Stimulated activated CD8-positive, alpha-beta memory T cell treated with anti-CD3 and anti-CD28 coated beads, Interleukin-15, amount 100 ng/mL, for 1 hour (primary cell): Measurements from ENCODE around the gene NUB1.

Source experiments
- DNase-seq: peaks from one replicate; pipeline ENCODE4 v3.0.0-alpha.2; 2020; ENCODE audit warnings: low read depth

Gene NUB1

GRCh38 chr7:151389096-151389767, 47.6 kb downstream of the NUB1 start:
- no peak for DNase-seq

- no peak for DNase-seq
Observed at GRCh38 chr7:151389768-151390597, 48.4 kb downstream of the NUB1 start.

DNA sequence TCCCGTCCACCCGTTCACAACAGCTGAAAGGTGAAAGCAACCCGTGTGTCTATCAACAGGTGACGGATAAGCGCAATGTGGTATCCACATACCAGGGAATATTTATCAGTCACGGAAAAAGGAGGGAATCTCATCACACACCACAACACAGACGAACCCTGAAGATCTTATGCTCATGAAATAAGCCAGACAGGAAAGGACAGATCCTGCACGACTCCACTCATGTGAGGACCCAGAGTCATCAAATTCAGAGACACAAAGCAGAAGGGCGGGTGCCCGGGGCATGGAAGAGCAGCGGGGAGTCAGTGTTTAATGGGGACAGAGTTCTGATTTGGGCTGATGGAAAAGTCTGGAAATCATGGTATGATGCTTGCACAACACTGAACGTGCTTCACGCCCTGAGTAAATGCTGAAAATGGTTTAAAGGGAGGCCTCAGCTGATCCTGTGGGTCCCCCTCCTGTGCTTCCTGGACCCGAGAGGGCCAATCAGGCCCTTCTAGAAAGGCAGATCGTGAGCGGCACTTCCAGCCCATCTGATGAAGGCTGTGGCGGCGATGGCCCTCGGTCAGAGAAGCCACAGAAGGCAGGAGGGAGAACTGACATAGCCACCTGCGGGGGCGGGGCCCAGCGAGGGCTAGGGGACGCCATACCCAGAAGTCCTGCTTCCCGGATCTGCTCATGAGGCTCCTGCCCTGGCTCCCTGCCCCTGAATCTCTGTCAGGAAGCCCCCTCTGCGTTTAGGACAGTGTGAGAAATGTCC, 49.2 kb downstream of the NUB1 start:
- no peak for DNase-seq

GRCh38 chr7:151391358-151391730, 49.7 kb downstream of the NUB1 start:
- DNase-seq = no peak

GRCh38 chr7:151392002-151392401, 50.4 kb downstream of the NUB1 start:
- no peak for DNase-seq

DNA sequence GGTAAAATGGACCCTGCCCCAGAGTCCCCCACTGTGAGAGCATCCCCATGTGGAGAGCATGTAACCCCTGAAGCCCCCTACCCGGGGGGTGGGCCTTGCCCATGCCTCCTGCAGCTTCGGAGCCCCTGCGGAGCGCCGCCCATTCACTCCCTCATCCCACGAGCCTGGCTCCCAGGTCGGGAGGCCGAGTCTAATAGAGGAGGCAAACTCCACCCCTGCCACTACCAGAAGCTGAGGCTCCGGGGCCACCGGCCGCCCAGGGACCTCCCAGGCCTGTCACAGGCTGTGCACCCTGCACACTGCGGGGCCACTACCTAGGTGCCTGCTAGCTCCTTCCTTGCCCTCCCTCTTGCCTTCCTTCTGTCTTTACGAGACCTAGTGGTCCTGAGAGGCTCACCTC, 50.8 kb downstream of the NUB1 start:
- DNase-seq = no peak

DNA sequence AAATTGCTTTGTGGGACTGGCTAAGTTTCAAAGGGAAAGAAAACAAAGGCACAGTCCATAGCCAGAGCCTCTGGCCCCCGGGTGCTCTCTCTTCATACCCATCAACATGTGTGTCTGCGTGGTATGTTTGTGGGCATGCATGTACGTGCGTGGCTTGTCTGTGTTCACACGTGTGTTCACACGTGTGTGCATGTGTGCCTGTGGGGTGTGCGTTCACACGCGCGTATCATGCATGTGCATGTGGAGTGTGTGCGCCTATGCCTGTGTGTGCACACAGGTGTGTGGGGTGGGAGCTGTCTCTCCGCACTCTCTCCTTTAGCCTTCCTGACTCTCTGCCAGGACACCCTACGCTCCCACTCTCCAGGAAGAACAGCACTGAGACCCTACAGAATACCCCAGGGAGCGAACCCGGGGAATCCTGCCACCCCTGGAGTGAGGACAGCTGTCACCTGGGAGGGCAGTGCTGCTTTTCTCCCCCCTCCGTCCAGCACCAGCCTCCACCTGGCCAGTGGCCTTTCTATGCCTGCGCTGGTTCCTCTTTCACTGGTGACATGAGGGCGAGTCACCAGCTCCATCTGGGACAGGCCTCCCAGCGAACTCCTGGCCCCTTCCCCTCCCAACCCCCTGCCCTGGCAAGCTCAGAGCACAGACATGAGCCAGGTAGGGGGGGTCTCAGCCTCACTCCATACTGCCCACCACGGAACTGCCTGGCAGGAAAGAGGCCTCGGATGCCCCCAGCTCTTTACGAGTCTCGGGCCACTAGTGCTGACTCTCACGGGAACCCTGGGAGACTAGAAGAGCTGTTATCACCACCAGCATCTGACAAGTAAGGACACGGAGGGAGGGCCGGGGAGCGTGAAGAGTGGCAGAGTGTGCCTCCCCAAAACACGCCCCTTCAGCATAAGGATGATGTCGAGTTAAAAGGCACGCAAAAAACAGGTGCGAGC, 51.7 kb downstream of the NUB1 start:
- no peak for DNase-seq

- no peak for DNase-seq
Observed at GRCh38 chr7:151394076-151395035, 52.7 kb downstream of the NUB1 start.

DNA sequence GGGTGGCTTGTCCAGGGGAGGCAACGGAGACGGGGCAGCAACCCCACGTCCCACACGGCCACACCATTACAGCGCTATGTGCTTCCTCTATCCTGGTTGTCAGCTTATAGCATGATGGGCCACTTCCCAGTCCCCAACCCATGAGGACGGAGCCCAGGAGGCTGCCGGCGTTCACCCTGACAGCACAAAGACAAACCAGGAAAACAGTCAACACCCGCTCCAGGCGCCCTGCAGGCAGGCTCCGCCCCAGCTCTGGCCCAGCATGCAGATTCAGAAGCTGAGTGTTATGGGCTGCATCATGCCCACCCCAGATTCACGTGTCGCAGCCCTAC, 53.4 kb downstream of the NUB1 start:
- DNase-seq = no peak

DNA sequence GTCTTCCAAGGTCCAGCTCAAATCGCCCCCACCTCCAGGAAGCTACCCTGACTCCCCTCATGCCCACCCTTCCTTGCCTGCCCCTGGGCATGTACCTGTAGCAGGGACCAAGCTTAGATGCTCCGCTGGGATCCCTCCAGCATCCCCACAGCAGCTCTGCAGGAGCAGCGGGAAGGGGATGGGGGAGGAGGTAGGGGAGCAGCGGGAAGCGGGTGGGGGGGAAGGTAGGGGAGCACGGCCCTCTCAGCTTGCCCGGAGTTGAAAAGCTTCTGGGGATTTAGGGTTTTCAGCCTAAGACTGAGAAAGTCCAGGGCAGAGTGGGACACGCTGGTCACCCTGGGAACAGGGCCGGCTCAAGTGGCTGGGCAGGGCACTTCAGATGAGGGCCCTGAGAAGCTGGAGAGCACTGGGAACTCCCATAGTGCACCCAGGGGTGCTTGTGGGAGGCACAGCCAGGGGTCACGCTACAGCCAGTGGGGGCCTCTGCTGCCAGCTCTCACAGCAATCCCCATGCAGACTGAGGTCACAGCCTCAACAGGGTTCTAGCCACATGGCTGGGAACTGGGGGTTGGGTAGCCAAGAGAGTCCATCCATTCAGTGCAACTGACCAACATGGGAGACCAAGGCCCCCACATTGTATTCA, 54.8 kb downstream of the NUB1 start:
- no peak for DNase-seq

- no peak for DNase-seq
Observed at GRCh38 chr7:151397026-151397425, 55.4 kb downstream of the NUB1 start.

GRCh38 chr7:151398446-151399304, 57.1 kb downstream of the NUB1 start:
- no peak for DNase-seq

DNA sequence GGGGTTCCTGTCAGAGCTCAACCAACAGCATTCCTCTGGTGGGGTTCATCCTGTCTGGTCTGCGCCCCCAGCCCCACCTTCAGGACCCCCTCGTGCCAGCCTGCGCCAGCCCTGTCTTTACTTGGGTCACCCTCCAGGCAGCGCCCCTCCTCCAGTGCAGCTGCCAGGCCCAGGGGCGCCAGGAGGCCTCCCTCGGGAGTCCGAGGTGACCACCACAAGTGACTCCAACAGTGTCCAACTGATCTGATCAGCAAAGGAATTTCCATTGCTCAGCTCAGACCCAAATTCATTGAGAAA, 57.6 kb downstream of the NUB1 start:
- no peak for DNase-seq

GRCh38 chr7:151399906-151400305, 58.3 kb downstream of the NUB1 start:
- no peak for DNase-seq

DNA sequence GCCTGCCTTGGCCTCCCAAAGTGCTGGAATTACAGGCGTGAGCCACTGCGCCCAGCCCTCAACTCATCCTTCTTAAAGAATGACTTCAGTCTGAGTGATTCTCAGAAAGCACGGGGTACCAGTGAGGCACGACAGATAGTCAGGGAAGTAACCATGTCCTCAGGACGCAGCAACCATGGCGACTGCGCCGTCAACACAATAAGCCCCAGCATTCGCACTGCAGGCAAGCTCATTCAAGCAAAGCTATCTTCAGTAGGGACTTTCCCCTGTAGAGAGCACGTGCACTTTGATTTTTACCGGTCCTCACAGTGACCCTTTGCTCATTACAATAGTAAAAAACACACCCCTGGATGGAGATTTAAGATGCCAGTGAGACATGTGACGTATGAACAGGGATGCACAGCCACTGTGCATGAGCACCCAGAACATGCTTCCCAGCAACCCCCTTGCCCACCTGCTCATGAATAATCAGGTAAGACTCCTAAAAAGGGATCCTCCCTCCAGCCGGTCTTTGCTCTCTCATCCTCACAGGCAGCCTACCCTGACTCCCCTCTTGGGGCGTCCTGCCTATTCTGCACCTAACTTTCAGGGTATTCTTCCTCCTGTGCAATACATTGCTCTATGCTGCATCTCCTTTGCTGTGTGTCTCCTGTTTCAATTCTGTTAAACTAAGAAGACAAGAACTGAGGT, 59.2 kb downstream of the NUB1 start:
- DNase-seq = no peak

GRCh38 chr7:151402029-151402835, 60.6 kb downstream of the NUB1 start:
- no peak for DNase-seq

DNA sequence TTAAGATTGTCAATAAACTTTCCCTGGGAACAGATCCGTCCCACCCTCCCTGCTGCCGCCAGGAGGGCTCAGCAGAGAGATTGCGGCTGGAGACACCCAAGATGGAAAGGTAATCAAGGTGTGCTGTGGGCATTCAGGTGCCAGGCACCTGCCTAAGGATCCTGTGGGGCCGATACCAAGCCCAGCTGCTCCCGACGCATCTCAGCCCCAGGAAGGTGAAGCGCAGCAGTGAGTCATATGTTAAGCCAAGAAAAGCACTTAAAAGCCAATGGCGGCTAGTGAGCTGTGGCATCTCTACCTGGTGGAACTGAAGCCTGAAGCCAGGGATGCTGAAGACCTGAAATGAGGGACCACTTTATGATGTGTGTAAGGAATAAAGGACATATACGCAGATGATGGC, 62.2 kb downstream of the NUB1 start:
- DNase-seq = no peak
